Hepatocyte (in vitro differentiated cells): ENCODE measurements around the gene SF3B1. TPM values are rescaled to one million over a fixed set of nuclear protein-coding genes. Genes with fewer than 3 reads are reported as not detected.

Source experiments
- DNase-seq: peaks from one replicate; pipeline ENCODE4 v3.0.0-alpha.2; 2016; ENCODE audit warnings: low spot score
- H2AFZ ChIP-seq: fragments of 200-600 bp; sonication (generic); 2 replicates; pipeline ENCODE4 v1.6.0; 2016; ENCODE audit warnings: antibody characterized with exemption, mild to moderate bottlenecking
- H3K27ac ChIP-seq: fragments of 200-600 bp; sonication (generic); 2 replicates; pipeline ENCODE4 v1.5.1; 2016; ENCODE audit warnings: mild to moderate bottlenecking
- H3K27me3 ChIP-seq: fragments of 200-600 bp; sonication (generic); 2 replicates; pipeline ENCODE4 v1.6.1; 2016
- H3K36me3 ChIP-seq: fragments of 200-600 bp; sonication (generic); replicated peaks from 2 replicates; pipeline ENCODE4 v1.5.1; 2016; ENCODE audit warnings: low read depth; ENCODE audit not compliant: insufficient read depth
- H3K4me1 ChIP-seq: fragments of 200-600 bp; sonication (generic); 2 replicates; pipeline ENCODE4 v1.5.1; 2016; ENCODE audit warnings: mild to moderate bottlenecking, moderate library complexity; ENCODE audit not compliant: insufficient read depth
- H3K4me2 ChIP-seq: fragments of 200-600 bp; sonication (generic); 2 replicates; pipeline ENCODE4 v1.6.0; 2016
- H3K4me3 ChIP-seq: fragments of 200-600 bp; sonication (generic); 2 replicates; pipeline ENCODE4 v1.5.1; 2016; ENCODE audit warnings: mild to moderate bottlenecking
- H3K79me2 ChIP-seq: fragments of 200-600 bp; sonication (generic); 2 replicates; pipeline ENCODE4 v1.6.0; 2017; ENCODE audit warnings: mild to moderate bottlenecking
- H3K9me2 ChIP-seq: fragments of 200-600 bp; sonication (generic); replicated peaks from 2 replicates; pipeline ENCODE4 v1.6.0; 2017; ENCODE audit warnings: mild to moderate bottlenecking; ENCODE audit not compliant: insufficient read depth
- H3K9me3 ChIP-seq: fragments of 200-600 bp; sonication (generic); 2 replicates; pipeline ENCODE4 v1.5.1; 2016; ENCODE audit warnings: low read depth, mild to moderate bottlenecking
- H4K20me1 ChIP-seq: fragments of 200-600 bp; sonication (generic); 2 replicates; pipeline ENCODE4 v1.6.0; 2016; ENCODE audit warnings: mild to moderate bottlenecking; ENCODE audit not compliant: insufficient read depth, poor library complexity, severe bottlenecking
- EZH2 ChIP-seq: fragments of 200-600 bp; sonication (generic); IDR thresholded peaks from 2 replicates; pipeline ENCODE4 v1.6.1; 2016; ENCODE audit warnings: antibody characterized with exemption, mild to moderate bottlenecking, borderline replicate concordance
- EZH2phosphoT487 ChIP-seq: fragments of 200-600 bp; sonication (generic); IDR thresholded peaks from one replicate; pipeline ENCODE4 v1.6.1; 2018; ENCODE audit warnings: antibody characterized with exemption, mild to moderate bottlenecking, low read depth, moderate library complexity; ENCODE audit not compliant: unreplicated experiment, severe bottlenecking
- WGBS: methylation state at CpG from one replicate; pipeline ENCODE4 v1.1.6; 2016; ENCODE audit warnings: low lambda C conversion rate; ENCODE audit errors: missing lambda C conversion rate; 5-methylcytosine and 5-hydroxymethylcytosine counted together
- polyA plus RNA-seq: library from polyadenylated mRNA; unstranded; fragments of >200 nt; fragmentation: Nextera tagmentation; extraction: Ambion mirVana; gene quantifications from 2 replicates; pipeline ENCODE4 v1.2.1, GENCODE V29; 2016
- total RNA-seq: library from RNA; depleted of rRNA; stranded (reverse); fragments of >200 nt; gene quantifications from 2 replicates; pipeline ENCODE4 v1.2.3, GENCODE V29; 2014
- TF ChIP-seq, protein P1 (sequence below): fragments of 200-600 bp; sonication (generic); IDR thresholded peaks from 2 replicates; pipeline ENCODE4 v1.5.1; 2016; ENCODE audit warnings: antibody characterized with exemption, mild to moderate bottlenecking; ENCODE audit not compliant: poor library complexity

SF3B1 gene
- total and polyA plus RNA-seq, 2 experiments from 2014 or later = 161 to 321 TPM

DNA sequence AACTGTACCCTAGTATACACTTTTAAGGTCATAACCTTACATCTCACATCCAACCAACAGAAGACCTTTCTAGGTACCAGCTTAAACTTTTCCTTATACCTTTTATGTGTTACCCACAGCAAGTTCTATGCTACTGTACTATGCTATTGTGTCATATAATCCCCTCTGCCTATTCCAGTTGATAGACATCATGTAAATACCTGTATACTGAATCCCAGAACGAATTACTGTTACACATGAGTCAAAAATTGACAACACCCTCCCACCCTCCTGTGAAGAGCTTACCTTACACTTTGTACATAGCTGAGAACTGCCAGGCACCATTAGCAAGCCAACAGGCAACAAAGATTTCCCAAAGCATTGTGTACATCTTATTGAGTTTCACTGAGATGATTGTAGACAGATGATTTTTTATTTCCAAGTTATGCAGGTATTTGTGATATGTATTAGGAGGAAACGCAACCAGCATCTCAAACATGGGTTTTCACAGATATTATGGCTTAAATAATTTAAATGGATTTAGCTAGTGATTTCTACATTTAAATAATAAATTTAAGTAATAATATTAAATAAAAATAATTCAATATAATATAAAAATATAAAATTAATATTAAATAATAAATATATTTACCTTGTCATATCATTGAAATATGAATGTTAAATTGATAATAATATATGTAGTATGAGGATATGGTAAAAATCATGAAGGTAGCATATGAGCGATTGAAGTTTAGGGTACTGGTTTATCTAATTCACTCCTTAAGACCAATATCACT lies 81.2 kb downstream of the SF3B1 start:
- no peaks in the 10 kb centered on the region for H3K9me2 ChIP-seq
- H4K20me1 ChIP-seq = no peaks in the 10 kb centered on the region
- TF ChIP-seq EZH2phosphoT487 = no peak
- TF ChIP-seq, protein P1, sequence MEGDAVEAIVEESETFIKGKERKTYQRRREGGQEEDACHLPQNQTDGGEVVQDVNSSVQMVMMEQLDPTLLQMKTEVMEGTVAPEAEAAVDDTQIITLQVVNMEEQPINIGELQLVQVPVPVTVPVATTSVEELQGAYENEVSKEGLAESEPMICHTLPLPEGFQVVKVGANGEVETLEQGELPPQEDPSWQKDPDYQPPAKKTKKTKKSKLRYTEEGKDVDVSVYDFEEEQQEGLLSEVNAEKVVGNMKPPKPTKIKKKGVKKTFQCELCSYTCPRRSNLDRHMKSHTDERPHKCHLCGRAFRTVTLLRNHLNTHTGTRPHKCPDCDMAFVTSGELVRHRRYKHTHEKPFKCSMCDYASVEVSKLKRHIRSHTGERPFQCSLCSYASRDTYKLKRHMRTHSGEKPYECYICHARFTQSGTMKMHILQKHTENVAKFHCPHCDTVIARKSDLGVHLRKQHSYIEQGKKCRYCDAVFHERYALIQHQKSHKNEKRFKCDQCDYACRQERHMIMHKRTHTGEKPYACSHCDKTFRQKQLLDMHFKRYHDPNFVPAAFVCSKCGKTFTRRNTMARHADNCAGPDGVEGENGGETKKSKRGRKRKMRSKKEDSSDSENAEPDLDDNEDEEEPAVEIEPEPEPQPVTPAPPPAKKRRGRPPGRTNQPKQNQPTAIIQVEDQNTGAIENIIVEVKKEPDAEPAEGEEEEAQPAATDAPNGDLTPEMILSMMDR = no peak
- H3K36me3 ChIP-seq = no peaks in the 10 kb centered on the region
- H3K9me3 ChIP-seq = no peaks in the 10 kb centered on the region
- no peak for DNase-seq
- no peaks in the 10 kb centered on the region for H3K79me2 ChIP-seq
- H3K27ac ChIP-seq = no peak overlapping the region
- no peak overlapping the region for H3K4me3 ChIP-seq
- no peak overlapping the region for H2AFZ ChIP-seq
- H3K4me1 ChIP-seq = peaks cover 8% of the 10 kb centered on the region
- no peaks in the 10 kb centered on the region for H3K27me3 ChIP-seq
- 80% methylated on average over 3 of the region's 3 CpGs for WGBS
- no peak overlapping the region for H3K4me2 ChIP-seq

GRCh38 chr2:197349699-197350098 lies 85.1 kb downstream of the SF3B1 start:
- Histone ChIP-seq H2AFZ (no peak overlapping the region), H3K4me2 (no peak overlapping the region), H4K20me1 (no peaks in the 10 kb centered on the region), H3K36me3 (no peaks in the 10 kb centered on the region), H3K79me2 (no peaks in the 10 kb centered on the region), H3K4me3 (no peak overlapping the region), H3K9me2 (no peaks in the 10 kb centered on the region), H3K27ac (no peak overlapping the region), H3K4me1 (peaks cover 8% of the 10 kb centered on the region), H3K9me3 (no peaks in the 10 kb centered on the region), H3K27me3 (no peaks in the 10 kb centered on the region)
- no peak for DNase-seq
- TF ChIP-seq, protein P1 = no peak
- TF ChIP-seq EZH2 (no peak), EZH2phosphoT487 (no peak)
- WGBS = 94% methylated on average over 2 of the region's 2 CpGs

DNA sequence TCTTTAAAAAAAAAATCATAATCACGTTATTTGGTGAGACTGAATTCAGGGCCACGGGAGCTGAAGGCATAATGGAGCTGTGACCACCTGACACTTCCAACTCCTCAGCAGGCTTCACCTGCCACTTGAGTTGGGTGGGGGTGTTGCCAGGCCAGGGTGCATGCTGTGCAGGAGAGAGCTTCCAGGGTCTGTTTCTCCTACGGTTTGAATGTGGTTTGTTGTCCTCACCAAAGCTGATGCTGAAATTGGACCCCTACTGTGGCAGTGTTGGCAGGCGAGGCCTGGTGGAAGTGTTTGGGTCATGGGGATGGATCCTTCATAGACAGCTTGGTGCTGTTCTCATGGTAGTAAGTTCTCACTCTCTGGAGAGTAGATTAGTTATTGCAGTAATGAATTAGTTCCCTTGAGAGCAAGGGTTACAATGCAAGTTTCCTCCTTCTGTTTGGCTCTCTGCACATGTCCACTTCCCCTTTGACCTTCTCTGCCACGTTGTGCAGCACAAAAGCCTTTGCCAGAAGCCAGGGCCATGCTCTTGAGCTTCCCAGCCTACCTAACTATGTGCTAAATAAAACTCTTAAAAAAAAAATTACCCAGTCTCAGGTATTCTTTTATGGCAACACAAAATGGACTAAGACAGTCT lies 86.0 kb downstream of the SF3B1 start:
- Histone ChIP-seq H3K4me1 (peaks cover 5% of the 10 kb centered on the region), H3K4me2 (no peak overlapping the region), H3K4me3 (no peak overlapping the region), H3K9me3 (no peaks in the 10 kb centered on the region), H2AFZ (no peak overlapping the region), H3K27me3 (no peaks in the 10 kb centered on the region), H3K9me2 (no peaks in the 10 kb centered on the region), H3K79me2 (no peaks in the 10 kb centered on the region), H3K27ac (no peak overlapping the region), H4K20me1 (no peaks in the 10 kb centered on the region), H3K36me3 (no peaks in the 10 kb centered on the region)
- TF ChIP-seq, protein P1 = no peak
- TF ChIP-seq EZH2phosphoT487 (no peak), EZH2 (no peak)
- no peak for DNase-seq
- WGBS = 87% methylated on average over 5 of the region's 5 CpGs
